ENCODE measurements around the gene LMO2. TPM values are rescaled to one million over a fixed set of nuclear protein-coding genes. Genes with fewer than 3 reads are reported as not detected.
A peak's percentile ranks its signal among the peaks of the same experiment; 100 is the strongest.
"Not testable (repeated sequence)": the region's sequence is repeated elsewhere in the genome, so short reads cannot be mapped to it uniquely, and the experiment has no call there.

Gene LMO2
- 0.31 TPM for polyA plus RNA-seq (2013, experiment 1 of 2; ENCODE audit: insufficient read length)
- polyA plus RNA-seq (2013, experiment 2 of 2; ENCODE audit: insufficient read length), result 0.21 TPM

- DNase-seq, result no peak
Observed at GRCh38 chr11:33891714-33892327, at the start of gene LMO2. TSS of gene LMO2 (minus strand) at chr11:33892076. CDS start at chr11:33869716, 22,360 bp downstream.

- DNase-seq, result no peak
Observed at GRCh38 chr11:33940538-33940815, 48.6 kb upstream of the LMO2 start.

GRCh38 chr11:33936725-33937604, 45.1 kb upstream of the LMO2 start:
- peak; percentile 37 for DNase-seq

- no peak for DNase-seq
Observed at GRCh38 chr11:33935461-33936456, 43.9 kb upstream of the LMO2 start.

- no peak for DNase-seq
Observed at GRCh38 chr11:33935005-33935404, 43.1 kb upstream of the LMO2 start.

- no peak for DNase-seq
Observed at GRCh38 chr11:33934450-33934849, 42.6 kb upstream of the LMO2 start.

- no peak for DNase-seq
Observed at GRCh38 chr11:33933602-33934001, 41.7 kb upstream of the LMO2 start.

GRCh38 chr11:33932721-33933120, 40.8 kb upstream of the LMO2 start:
- DNase-seq, result no peak

- not testable (repeated sequence) for DNase-seq
Observed at GRCh38 chr11:33931739-33932366, 40.0 kb upstream of the LMO2 start.

GRCh38 chr11:33931067-33931466, 39.2 kb upstream of the LMO2 start:
- DNase-seq, result no peak

- peak; percentile 54 for DNase-seq
Observed at GRCh38 chr11:33930317-33931021, 38.6 kb upstream of the LMO2 start.

GRCh38 chr11:33928564-33928963, 36.7 kb upstream of the LMO2 start:
- DNase-seq, result no peak

GRCh38 chr11:33926671-33927552, 35.0 kb upstream of the LMO2 start:
- no peak for DNase-seq

- DNase-seq, result no peak
Observed at GRCh38 chr11:33924341-33924740, 32.5 kb upstream of the LMO2 start.

- DNase-seq, result no peak
Observed at GRCh38 chr11:33923626-33924025, 31.8 kb upstream of the LMO2 start.

GRCh38 chr11:33920838-33921613, 29.1 kb upstream of the LMO2 start:
- DNase-seq, result peak; percentile 88

GRCh38 chr11:33919645-33920044, 27.8 kb upstream of the LMO2 start:
- DNase-seq, result no peak

- not testable (repeated sequence) for DNase-seq
Observed at GRCh38 chr11:33917402-33917801, 25.5 kb upstream of the LMO2 start.

GRCh38 chr11:33916736-33917135, 24.9 kb upstream of the LMO2 start:
- no peak for DNase-seq

- DNase-seq, result no peak
Observed at GRCh38 chr11:33915526-33915925, 23.6 kb upstream of the LMO2 start.
